ENCODE measurements around the gene PRRG2.

The PRRG2 gene

DNA sequence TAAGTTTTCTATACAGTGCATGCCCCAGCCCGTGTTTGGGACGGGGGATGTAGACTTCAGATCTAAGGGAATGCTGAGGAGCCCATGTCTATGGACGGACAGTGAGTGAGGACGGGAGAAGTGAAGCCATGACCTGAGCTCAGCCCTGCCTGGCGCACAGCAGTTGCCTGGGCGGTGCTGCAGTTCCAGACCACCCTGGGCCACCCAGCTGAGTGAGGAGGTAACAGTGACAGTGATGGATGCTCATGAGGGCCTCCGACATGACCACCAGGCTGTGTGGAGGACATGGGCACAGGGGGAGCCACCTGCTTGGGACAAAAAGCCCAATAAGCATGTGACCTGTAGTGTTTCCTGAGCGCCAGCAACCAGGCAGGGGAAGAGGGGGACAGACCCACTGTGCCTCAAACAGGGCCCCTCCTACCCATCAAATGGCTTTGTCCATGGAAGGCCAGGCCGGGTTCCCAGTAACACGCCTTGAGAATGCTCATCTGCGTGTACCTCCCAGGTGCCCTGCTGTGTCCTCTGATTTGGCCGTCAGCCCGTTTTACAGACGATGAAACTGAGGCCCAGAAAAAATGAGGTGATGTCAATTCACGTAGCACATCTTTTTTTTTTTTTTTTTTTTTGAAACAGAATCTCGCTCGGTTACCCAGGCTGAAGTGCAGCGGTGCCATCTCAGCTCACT, 23.3 kb upstream of the PRRG2 start:
- no peak for DNase-seq

DNA sequence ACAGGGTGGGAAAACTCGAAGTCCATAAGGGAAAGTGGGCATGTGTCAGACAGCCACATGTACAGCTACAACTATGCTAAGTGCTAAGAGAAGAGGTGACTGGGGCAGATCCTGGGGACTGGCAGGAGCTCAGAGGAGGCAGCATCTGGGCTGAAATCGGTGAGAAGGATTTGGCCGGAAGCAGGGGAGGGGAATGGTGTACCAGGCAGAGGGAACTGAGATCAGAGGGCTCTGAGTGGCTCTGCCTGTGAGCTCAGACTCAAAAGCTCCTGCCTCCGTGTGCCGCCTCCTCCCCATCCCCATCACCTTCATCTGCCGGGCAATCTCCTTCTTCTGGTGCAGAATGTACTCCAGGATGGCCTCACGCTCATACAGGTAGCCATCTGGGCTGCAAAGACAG, 22.5 kb upstream of the PRRG2 start:
- DNase-seq, result no peak

DNA sequence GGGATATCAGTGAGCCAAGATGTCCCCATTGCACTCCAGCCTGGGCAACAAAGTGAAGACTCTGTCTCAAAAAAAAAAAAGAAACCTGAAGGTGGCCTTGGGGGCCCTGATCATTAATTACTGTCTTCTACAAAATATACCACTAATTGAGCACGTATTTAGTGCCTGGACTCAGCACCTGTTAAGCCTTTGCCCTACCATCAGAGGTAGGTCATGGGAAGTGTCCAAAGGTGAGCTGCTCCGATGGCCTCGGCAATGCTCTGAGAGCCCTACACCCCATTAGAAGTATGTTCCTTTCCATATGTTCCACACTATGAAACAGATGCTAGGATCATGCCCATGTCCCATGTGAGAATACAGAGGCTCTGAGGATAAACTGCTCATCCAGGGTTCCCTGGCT, 21.7 kb upstream of the PRRG2 start:
- no peak for DNase-seq

DNA sequence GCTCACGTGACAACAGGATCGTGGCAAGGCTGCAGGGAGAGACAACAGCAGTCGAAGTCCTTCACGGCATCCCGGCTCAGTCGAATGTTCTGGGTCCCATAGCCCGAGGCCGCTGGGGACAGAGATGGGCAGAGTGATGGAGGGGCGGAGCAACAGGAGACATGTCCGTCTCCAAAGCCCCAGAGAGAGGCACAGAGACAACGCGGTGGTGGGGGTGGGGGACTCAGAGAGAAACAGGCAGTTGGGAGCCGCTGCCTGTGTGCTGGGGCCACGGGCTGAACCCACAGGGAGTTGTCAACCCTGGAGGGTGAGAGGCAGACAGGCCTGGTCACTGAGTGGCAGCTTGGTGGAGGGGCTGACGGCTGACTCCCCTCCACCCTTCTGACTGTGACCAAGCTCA, 21.2 kb upstream of the PRRG2 start:
- no peak for DNase-seq

DNA sequence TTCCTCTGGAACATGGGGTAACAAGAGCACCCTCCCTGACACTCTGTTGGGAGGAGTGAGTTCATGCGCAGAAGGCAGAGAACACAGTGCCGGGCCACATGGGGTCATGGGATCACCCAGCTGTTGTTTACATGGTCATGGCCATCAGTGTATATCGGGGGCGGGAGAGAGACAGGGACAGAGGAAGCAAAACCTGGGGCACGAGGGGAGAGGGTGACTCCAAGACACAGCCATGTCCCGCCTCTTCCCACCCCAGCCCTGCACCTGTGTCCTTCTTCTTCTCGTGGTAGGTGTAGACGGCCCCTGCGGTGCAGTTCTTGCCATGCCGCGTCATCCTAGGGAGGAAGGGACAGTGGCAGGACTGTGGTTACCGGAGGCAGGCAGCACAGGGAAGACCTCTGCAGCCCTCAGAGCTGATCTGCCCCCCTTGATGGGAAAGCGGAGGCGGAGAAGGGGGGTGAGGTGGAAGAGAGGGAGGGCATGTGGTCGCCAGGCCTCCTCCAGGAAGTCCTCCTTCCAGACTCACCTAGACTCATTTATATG, 20.7 kb upstream of the PRRG2 start:
- no peak for DNase-seq

DNA sequence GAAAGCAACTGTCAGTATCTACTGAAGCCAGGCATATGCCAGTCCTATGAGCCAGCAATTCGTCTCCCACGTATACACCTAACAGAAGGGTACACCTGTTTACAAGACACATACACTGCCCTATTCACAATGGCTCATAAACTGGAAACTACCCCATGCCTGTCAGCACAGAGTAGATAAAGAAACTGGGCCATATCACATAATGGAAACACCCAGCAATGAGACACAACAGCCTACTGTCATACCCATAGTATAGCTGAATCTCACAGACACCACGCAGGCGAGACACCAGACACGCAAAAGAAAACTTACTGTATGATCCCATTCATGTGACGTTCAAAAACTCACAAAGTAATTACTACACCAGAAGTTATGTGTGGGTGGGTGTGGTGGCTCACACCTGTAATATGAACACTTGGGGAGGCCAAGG, 16.5 kb upstream of the PRRG2 start:
- no peak for DNase-seq

DNA sequence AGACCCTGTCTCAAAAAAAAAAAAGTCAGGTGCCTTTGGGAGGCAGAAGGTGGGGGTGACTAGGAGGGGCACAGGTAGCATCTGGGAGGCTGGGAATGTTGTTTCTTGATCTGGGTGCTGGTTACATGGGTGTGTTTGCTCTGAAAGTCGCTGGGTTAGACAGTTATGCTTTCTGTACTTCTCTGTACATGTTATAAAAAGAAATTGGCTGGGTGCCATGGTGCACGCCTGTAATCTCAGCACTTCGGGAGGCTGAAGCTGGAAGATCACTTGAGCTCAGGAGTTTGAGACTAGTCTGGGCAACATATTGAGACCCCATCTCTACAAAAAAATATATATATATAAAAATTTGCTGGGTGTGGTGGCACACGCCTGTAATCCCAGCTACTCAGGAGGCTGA, 15.9 kb upstream of the PRRG2 start:
- DNase-seq, result no peak

DNA sequence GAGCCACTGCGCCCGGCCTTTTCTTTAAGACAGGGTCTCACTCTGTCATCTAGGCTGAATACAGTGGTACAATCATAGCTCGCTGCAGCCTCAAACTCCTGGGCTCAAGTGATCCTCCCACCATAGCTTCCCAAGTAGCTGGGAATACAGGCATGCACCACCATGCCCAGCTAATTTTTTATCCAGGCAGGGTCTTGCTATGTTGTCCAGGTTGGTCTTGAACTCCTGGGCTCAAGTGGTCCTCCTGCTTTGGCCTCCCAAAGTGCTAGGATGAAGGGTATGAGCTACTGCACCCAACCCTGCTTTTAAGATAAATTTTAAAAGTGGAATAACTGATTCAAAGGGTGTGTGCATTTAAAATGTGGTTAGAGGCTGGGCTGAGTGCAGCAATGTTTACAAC, 14.8 kb upstream of the PRRG2 start:
- no peak for DNase-seq

DNA sequence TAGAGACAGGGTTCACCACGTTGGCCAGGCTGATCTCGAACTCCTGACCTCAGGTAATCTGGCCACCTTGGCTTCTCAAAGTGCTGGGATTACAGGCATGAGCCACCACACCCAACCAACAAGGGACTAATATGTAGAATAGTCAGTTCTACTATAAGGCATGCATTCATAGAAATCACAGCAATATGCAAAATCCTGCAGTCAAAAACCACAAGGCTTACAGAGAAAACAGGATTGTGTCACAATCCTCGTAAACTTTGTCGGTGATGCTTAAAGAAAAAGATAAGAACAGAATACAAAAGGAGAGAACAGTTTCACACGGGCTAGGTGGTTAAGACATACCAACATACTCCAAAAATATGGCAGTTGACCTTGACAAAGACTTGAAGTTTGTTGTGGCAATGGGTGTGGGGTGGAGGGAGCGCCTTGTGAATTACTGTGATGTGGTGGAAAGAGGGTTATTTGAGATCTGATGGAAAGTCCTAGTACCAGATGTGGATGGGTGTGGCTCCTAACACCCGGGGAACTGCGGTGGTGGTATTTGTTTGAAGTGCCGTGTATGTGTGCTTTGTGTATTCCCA, 13.2 kb upstream of the PRRG2 start:
- DNase-seq, result no peak

DNA sequence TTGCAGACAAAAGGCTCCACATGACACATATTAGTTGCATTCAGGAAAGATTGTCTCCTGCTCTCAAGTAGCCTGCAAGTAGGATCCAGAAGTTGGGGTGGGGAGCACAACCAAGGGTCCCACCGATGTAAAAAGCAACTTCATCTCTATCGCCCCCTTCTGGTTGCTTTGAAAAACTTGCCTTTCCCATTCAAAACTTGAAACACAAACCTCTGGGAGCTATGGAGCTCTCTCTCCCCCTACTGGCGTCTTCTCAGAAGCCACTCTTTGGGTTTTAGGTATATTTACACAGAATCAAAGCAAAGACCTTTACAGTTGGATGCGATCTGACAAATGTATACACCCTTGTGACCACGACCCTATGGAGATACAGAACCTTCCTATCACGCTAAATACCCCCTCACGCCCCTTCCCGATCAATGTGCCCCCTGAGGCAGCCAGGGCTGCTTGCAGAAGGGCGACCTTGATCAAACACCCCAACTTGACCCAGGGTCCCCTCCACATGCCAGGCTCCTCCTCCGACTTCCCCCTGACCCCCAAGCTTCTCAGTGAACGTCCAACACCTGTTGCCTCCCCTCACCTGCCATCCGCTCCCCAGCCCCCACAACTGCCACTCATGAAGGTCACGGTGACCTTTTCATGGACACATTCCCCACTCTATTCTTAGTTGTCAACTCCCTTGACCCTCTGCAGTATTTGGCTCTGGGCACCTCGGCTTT, 10.8 kb upstream of the PRRG2 start:
- DNase-seq, result peak; percentile 23

DNA sequence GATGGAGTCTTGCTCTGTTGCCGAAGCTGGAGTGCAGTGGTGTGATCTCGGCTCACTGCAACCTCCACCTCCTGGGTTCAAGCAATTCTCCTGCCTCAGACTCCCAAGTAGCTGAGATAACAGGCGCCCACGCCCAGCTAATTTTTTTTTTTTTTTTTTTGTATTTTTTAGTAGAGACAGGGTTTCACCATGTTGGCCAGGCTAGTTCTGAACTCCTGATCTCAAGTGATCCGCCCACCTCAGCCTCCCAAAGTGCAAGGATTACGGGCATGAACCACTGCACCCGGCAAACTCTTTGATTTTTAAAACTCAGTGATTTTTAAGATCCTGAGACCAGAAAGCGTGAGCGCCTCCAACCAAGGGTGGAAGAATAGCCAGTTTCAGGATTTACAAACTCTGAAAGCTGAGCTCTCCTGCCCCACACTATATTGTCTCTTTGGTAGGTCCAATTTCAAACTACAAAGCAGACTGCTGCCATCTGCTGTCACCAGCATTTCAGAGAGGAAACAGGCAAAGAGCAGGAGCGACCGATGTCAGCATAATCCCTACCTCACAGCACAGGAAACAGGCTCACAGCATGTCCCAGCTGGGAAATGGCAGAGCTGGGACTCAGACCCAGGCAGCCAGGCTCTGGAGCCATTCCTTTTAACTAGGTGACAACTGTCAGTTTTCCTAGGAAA, 10.0 kb upstream of the PRRG2 start:
- DNase-seq, result no peak

DNA sequence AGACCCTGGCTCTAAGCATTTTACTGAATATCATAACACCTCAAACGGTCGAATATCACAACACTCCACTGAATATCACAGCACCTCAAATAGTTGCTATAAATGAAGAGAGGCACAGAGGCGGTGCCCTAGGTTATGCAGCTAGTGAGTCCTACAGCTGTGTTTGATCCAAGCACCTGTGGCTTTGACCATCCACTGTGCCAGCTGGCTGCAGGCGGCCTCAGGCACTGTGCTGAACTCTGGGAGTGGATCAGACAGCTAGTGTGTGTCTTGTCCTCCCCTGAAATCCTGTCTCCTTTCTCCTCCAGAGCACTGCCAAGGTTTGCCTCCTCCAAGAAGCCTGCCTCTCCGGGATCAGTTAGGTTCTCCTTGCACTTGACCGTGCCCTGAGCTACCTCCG, 8.1 kb upstream of the PRRG2 start:
- no peak for DNase-seq

DNA sequence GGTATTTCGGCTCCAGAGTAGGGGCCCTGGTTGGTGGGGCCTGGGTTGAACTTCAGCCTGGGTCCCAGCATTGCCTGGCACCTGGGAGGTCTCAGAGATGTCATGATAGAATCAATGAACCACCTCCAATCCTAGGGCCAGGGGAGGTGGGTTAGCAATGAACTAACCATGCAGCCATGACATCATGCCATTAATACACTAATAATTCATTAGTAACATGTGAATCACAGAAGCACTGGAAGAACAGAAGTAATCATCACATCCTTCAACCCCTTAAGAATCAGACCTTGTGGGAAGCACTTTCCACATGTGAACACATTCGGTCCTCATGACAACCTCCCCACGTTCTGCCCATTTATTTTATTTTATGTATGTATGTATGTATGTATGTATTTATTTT, 7.7 kb upstream of the PRRG2 start:
- DNase-seq, result no peak

DNA sequence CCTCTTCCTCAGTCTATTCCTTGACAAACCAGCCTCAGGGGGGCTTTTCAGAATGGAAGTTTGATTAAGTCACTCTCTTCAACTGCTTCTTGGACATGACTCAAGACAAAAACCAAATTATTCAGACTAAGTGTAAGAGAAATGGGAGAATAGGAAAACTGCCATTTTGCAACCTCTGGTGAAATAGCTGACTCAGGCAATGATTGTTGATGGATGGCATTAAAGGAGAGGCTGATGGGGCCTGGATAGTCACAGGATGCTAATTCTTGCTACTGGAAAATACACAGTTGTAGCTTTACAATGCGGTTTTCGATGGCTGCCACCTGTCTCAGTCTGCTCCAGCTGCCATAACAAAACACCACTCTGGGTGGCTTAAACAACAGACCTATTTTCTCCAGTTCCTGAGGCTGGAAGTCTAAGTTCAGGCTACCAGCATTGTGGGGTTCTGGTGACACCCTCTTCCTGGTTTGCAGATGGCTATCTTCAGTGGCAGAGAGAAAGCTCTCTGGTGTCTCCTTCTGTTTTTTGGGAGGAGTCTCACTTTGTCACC, 6.8 kb upstream of the PRRG2 start:
- no peak for DNase-seq

DNA sequence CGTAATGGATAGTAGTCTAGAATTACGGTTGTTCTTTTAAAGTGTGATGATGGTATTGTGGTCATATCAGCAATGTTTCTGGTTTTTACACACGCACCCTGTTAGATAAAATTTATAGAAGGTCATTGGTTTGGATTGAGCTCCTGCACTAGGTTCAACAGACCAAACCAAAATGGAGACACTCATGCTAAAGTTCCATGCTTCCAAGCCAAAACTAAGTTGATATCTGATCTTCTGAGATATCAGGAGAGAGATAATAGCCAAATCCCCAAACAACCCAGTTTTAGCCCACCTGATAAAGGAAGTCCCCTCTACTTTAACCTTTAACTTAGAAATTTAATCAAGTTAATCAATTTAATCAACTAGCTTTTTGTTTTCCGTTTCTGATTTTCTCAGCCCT, 1.9 kb upstream of the PRRG2 start:
- DNase-seq, result no peak

DNA sequence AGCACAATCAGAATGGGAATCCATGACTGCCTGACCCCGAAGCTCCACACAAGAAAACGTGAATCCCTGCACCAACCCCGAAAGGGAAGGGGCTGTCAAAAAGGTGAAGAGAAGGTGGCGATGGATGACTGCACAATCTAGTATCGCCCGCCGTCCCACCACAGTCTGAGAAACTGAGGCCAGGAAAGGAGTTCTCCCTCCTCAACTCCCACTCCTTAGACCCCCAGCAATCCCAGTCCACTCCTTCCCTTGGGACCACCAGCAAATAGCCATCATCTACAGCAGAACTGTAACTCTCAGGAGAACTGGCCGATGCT, 1.2 kb upstream of the PRRG2 start:
- no peak for DNase-seq

DNA sequence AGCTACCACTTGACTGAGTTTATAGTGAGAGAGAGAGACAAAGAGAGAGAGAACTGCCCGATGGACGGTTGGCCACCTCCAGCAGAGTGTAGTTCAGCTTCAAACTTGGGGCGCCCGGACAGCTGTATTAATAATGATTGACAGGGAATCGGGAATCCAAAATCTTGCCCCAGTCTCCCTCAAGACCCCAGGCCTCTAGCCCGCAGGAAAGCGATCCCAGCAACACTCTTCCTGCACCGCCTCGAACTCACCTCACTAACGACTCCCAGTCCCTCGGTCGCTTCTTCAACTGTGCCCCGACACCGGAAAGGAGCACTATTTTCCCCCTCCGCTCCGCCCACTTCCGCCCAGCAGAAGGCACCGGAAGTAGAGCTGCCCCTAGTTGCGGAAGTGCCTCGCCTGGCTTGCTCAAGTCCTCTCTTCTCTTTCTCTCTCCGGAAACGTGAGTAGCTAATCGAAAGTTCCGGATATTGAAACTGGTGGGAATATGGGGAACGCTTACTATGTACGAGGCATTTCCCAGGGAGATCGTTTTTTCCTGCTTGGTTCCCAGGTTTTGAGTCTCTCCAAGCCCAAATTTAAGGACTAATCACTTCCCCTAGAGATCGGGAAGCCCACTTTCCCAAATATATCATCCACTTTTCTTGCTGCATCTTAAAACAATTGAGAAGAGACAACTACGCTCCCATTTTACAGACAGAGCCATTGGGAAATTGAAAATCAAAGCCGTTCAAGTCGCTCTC, 681 bp upstream of the PRRG2 start, which contains the start of gene NOSIP:
TSS of gene NOSIP (minus strand) at position 293 of the 743 bp plus-strand sequence. CDS start 19,865 bp downstream, outside the sequence.
- peak; percentile 82 for DNase-seq

DNA sequence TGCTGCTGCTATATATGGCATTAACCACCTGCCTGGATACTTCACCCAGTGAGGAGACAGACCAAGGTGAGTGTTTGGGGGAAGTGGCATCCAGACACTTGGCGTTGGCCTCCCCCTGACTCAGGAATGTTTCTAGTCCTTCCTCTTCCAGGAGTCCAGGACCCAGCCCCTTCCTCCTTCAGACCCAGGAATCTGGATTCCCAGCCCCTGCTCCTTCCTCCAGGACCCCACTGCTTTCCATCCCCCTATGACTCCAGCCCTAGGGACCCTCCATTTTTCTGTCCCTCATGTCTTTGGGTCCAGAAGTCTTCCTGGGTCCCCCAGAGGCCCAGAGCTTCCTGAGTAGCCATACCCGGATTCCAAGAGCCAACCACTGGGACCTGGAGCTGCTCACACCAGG, 2.1 kb downstream of the PRRG2 start:
- DNase-seq, result no peak

DNA sequence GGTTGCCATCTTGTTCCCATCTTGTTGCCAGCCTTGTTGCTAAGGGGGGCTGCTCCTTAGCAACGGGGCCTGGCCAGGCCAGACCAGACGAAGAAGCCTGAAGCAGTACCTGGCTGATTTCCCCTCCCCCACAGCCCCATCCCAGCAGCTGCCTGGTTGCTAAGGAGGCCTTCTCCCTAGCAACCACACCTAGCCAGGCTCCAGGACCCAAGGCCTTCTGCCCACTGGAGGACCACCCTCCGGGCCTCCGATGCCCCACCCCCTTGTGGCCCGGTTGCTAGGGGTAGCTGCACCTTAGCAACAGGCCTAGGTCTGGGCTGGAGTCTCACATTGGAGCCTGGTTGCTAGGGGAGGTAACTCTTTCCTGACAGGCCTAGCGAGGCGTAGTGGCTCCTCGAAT, 3.9 kb downstream of the PRRG2 start:
- no peak for DNase-seq

DNA sequence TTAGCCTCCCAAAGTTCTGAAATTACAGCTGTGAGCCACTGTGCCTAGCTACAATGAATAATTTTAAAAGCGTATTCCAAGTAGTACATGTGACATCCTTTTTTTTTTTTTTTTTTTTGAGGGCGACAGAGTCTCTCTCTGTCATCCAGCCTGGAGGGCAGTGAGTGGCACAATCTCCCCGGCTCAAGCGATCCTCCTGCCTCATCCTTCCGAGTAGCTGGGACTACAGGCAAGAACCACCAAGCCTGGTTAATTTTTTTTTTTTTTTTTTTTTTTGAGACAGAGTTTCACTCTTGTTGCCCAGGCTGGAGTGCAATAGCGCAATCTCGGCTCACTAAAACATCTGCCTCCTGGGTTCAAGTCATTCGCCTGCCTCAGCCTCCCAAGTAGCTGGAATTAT, 6.1 kb downstream of the PRRG2 start:
- no peak for DNase-seq

DNA sequence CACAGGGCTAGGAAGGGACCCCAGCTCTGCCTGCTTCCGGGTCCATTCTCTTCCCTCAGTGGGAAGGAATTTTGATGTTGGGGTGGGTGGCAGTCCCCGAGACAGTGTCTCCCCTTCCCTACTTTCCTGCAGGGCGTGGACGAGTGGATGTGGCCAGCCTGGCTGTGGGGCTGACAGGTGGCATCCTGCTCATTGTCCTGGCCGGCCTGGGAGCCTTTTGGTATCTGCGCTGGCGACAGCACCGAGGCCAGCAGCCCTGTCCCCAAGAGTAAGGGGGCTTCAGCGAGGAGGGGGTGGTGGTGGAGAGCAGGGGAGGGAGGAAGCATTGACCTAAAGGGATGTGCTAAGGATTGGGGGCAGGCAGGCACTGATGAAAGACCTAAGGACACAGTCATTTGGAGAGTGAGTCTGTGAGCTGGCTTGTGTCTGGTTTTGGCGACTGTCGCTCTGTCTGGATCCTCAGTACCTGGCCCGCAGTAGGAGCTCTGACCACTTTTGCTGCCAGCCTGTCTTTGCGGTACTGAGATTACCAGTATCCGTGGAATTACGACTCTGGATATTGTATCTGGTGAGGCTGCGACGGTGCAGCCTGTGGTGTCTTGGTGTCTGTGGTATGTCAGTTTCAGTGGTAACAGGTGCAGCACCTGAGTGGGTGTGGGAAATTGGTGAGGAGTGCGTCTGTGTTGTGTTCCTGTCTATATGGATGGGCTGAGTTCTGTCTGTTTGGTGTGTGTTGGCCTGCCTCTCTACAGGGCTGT, 7.4 kb downstream of the PRRG2 start:
- no peak for DNase-seq

DNA sequence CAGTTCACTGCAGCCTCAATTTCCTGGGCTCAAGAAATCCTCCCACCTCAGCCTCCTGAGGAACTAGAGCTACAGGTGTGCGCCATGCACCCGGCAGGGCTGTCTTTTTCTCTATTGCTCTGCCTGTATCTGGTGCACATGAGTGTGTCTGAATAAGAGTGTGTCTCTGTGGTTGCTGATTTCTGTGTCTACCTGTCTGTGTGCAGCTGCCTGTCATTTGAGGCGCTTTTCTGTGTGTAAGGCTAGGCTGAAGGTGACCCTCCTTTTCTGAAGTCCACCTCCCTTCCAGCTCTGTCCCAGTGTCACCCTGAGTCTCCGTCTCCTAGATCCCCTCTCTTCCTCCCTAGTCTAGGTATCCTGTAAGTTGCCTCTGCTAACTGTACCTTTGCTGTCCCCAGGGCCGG, 8.4 kb downstream of the PRRG2 start:
- no peak for DNase-seq
